ENCODE results near the gene RBBP8NL.

Gene RBBP8NL

DNA sequence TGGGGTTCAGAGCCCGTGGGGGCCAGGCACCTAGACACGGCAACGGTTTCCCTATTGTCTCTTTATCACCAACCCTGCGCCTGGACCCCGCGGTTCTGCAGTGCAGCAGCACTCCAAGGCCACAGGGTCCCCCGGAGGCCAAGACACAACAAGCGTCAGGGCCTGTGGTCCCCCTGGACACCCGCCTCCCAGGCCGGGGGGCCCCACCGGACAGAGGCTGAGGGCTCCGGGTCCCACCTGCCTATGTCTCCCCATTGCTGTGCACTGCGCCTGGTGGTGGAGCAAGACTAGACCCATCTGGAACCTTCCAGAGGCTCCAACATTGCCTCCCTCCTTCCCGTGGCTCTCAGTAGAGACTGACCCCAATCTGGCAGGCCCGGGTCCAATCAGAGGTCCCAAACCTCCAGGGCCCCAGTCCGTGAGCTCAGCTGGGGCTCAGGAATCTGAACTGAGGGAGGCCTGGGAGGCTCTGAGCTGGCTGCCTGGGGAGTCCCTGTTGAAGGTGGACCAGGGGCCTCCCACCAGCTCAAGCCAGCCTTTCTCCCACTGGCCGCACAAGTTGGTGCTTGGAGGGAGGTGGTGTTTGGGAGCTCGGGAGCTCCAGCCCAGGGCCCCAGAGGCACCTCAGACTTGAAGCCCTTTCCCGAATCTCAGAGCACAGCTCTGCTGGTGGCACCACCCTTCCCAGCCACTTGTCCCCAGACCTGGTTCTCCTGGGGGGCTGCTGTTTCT, 39.6 kb upstream of the RBBP8NL start:
- no peak overlapping the region for H3K27ac Mint-ChIP-seq
- no peaks in the 10 kb centered on the region for H3K4me1 Mint-ChIP-seq (ENCODE audit: low read depth)
- H3K36me3 Mint-ChIP-seq (ENCODE audit: low read depth), result no peaks in the 10 kb centered on the region
- intact Hi-C loops (cut with micrococcal nuclease), result no loop called here
- no peak overlapping the region for H3K4me3 Mint-ChIP-seq
- no peaks in the 10 kb centered on the region for H3K9me3 Mint-ChIP-seq
- H3K27me3 Mint-ChIP-seq, result peaks cover 16% of the 10 kb centered on the region

DNA sequence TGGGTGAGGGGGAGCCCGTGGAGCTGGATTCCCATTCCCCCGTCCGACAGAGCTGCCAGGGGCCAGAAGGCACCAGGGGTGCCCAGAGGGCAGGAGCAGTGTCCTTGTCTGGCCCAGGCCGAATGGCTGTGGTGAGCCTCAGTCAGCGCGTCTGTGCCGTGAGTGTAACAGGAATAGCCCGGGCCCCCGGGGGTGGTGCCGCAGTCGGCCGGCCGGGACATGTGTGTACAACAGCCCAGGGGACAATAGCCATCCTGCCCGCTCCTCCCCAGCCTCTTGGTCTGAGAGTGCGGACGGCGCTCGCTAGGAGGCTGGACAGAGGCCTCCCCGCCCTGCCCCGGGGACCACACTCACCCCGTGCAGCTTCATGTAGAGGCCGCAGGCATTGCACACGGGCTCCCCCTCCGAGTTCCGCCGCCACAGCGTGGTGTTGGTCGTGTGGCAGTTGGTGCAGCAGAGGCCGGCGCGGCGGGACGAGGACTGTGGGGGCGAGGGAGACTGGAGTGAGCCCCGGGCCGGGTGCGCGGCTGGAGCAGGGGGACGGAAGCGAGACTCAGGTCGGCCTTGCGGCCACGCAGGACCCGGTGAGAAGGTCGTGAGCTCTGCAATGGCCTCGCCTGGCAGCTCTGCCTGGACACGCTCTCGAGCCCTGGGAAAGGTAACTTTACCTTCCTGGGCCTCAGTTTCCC, 38.9 kb upstream of the RBBP8NL start:
- no peak overlapping the region for H3K4me3 Mint-ChIP-seq
- no peaks in the 10 kb centered on the region for H3K36me3 Mint-ChIP-seq (ENCODE audit: low read depth)
- H3K27ac Mint-ChIP-seq, result no peak overlapping the region
- no peaks in the 10 kb centered on the region for H3K9me3 Mint-ChIP-seq
- H3K27me3 Mint-ChIP-seq, result peaks cover 14% of the 10 kb centered on the region
- intact Hi-C loops (cut with micrococcal nuclease), result no loop called here
- no peaks in the 10 kb centered on the region for H3K4me1 Mint-ChIP-seq (ENCODE audit: low read depth)

DNA sequence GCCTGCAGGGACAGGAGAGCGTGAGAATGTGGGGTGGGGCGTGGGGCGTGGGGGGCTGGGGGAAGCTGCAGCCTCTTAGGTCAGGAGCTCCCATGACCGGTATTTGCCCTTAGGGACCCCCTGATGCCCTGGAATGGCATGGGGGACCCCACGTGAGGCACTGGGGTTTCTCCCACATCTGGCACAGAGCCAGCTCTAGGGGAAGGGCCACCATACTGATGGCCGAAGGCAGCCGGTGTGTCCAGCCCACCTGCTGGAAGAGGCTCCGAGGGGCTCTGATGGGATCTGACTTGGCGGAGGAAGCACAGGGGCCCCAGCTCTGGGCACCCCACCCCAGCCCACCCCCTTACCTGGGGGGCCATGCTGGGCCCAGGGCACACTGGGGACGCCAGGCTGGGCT, 37.7 kb upstream of the RBBP8NL start:
- H3K4me1 Mint-ChIP-seq (ENCODE audit: low read depth), result no peaks in the 10 kb centered on the region
- intact Hi-C loops (cut with micrococcal nuclease), result no loop called here
- peaks cover 7% of the 10 kb centered on the region for H3K27me3 Mint-ChIP-seq
- no peaks in the 10 kb centered on the region for H3K9me3 Mint-ChIP-seq
- no peak overlapping the region for H3K4me3 Mint-ChIP-seq
- H3K36me3 Mint-ChIP-seq (ENCODE audit: low read depth), result no peaks in the 10 kb centered on the region
- no peak overlapping the region for H3K27ac Mint-ChIP-seq

DNA sequence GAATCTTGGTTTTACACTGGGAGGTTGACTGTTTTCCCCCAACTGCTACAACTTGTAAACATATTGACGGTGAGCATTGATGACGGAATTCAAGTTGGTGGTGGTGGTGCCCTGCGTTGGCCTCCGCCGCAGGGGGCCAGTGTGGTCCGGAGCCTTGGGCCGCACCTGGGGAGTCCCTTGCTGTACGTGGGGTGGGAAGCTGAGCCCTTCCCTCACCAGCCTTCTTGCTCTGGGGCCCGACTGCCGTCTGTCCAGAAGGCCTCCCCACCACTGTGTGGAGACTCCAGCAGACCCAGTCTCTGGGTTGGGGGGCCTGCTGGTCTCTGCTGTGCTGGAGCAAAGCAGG, 37.1 kb upstream of the RBBP8NL start:
- H3K36me3 Mint-ChIP-seq (ENCODE audit: low read depth), result no peaks in the 10 kb centered on the region
- H3K27ac Mint-ChIP-seq, result no peak overlapping the region
- peaks cover 2% of the 10 kb centered on the region for H3K27me3 Mint-ChIP-seq
- no peaks in the 10 kb centered on the region for H3K9me3 Mint-ChIP-seq
- intact Hi-C loops (cut with micrococcal nuclease), result no loop called here
- H3K4me1 Mint-ChIP-seq (ENCODE audit: low read depth), result no peaks in the 10 kb centered on the region
- H3K4me3 Mint-ChIP-seq, result no peak overlapping the region

DNA sequence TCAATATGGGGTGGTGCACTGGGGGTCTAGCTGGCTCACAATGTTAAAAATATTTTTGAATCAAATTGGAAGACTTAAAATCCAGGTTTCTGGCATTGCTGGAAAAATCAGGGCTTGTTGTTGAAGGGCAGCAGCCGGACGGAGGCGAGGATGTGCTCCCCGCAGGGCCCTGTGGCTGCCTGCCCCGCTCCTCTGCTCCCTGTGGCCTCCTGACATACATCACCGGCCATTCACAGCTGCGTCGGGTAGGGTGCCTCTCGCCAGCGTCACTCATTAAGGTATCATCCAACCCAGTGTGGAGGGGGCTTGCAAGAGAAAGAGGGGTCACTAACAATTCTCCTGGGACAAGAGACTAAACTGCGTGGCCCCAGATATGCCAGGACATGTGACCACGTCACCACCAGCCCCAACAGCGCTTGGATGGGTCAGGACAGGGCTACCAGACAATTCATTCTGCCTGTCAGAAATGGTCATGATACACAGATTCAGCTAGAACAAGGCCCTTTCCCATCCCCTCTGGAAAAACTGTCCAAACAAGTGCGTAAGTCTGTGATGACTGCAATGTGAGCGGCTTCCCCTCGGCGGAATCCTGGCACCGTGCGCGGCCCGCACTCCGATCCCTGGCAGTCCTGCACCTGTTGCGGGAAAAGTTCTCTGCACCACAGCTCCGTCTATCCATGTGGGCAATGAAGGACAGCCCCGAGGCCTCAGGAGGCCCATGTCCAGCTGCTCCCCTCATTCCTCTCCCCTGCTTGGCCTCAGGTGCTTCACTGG, 36.5 kb upstream of the RBBP8NL start:
- H3K9me3 Mint-ChIP-seq, result no peaks in the 10 kb centered on the region
- no peak overlapping the region for H3K27ac Mint-ChIP-seq
- H3K27me3 Mint-ChIP-seq, result peaks cover 2% of the 10 kb centered on the region
- H3K36me3 Mint-ChIP-seq (ENCODE audit: low read depth), result no peaks in the 10 kb centered on the region
- intact Hi-C loops (cut with micrococcal nuclease), result no loop called here
- no peaks in the 10 kb centered on the region for H3K4me1 Mint-ChIP-seq (ENCODE audit: low read depth)
- H3K4me3 Mint-ChIP-seq, result no peak overlapping the region

DNA sequence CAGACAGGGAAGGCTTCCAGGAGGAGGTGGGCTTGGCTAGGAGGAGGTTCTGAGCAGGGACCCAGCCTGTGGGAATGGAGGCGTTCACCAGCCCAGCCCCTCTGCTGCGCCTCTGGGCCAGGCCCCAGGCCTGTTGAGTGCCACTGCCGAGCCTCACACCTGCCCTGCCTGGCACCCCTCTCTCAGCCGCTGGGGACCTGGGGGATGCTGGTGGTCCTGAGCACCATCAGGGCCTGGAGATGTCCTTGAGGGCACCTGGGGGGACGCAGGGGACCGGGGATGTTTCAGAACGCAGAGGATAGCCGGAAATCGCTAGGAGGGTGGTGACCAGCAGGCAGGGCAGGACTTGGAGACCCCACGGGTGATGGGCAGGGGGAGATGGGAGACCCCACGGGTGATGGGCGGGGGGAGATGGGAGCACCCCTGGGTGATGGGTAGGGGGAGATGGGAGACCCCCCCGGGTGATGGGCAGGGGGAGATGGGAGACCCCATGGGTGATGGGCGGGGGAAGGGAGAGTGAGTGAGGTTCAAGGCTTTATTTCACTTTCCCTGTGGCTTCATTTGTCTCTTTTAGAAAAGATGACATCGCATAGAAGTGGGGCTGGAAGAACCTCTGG, 35.7 kb upstream of the RBBP8NL start:
- Mint-ChIP-seq H3K4me1 (ENCODE audit: low read depth) (no peaks in the 10 kb centered on the region), H3K9me3 (no peaks in the 10 kb centered on the region), H3K4me3 (no peak overlapping the region), H3K36me3 (ENCODE audit: low read depth) (no peaks in the 10 kb centered on the region), H3K27ac (no peak overlapping the region), H3K27me3 (no peaks in the 10 kb centered on the region)
- intact Hi-C loops (cut with micrococcal nuclease), result no loop called here

DNA sequence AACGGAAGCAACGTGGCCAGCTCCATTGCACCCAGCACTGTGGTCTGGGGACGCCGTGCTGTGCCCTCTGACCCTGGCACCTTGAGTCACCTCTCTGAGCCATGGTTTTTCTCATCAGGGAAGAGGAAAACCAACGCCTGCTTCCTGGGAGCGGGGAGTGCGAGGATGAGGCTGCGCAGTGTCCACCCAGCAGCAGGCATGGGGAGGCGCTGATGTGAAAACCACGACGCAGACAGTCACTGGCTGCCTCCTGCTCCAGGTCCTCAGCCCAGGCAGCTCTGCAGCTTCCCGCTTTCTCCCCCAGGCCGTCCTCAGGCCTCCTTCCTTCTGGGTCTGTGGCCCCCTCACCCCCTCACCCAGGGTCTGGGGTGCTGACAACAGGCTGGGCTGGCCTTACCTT, 34.5 kb upstream of the RBBP8NL start:
- Mint-ChIP-seq H3K27ac (no peak overlapping the region), H3K9me3 (no peaks in the 10 kb centered on the region), H3K4me1 (ENCODE audit: low read depth) (no peaks in the 10 kb centered on the region), H3K27me3 (no peaks in the 10 kb centered on the region), H3K4me3 (no peak overlapping the region), H3K36me3 (ENCODE audit: low read depth) (no peaks in the 10 kb centered on the region)
- intact Hi-C loops (cut with micrococcal nuclease), result no loop called here

DNA sequence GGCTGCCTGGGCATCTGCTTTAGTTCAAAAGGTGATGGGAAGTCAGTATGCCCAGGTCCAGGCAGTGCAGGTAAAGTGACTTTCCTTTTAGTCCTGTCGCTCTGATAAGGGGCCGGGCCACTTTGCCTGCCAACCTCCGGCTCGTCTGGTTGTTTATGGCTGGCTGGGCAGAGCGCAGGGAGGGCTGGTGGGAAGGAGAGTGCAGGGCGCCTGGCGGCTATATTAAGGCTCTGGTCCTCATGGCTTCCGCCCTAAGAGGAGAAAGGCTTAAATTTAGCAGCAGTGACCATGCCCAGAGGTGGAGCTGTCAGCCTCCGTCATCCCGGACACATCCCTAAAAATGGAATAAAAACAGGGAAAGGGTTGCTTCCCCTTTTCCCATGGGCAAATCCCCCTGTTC, 33.8 kb upstream of the RBBP8NL start:
- no peak overlapping the region for H3K4me3 Mint-ChIP-seq
- peaks cover under 1% of the 10 kb centered on the region for H3K27me3 Mint-ChIP-seq
- no peak overlapping the region for H3K27ac Mint-ChIP-seq
- no peaks in the 10 kb centered on the region for H3K4me1 Mint-ChIP-seq (ENCODE audit: low read depth)
- no peaks in the 10 kb centered on the region for H3K9me3 Mint-ChIP-seq
- H3K36me3 Mint-ChIP-seq (ENCODE audit: low read depth), result no peaks in the 10 kb centered on the region
- intact Hi-C loops (cut with micrococcal nuclease), result no loop called here

DNA sequence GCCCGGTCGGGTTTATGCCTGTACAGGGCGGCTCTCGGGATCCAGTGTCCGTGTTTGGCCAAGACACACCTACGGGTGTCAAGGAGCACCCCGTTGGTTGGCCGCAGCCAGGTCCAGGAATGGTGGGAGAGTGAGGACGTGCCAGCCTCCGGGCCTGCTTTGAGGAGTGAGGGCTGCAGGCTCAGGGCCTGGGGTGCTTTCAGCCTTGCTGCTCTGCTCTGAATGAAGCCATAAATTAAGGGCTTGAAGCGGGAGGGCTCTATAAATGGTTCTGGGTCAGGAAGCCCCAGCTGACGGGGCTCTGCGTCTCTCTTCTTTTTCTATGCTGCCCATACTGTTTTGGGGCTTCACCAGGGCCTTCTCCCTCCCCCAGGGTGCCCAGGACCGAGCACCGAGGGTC, 33.3 kb upstream of the RBBP8NL start:
- H3K9me3 Mint-ChIP-seq, result no peaks in the 10 kb centered on the region
- H3K27ac Mint-ChIP-seq, result no peak overlapping the region
- intact Hi-C loops (cut with micrococcal nuclease), result no loop called here
- no peak overlapping the region for H3K4me3 Mint-ChIP-seq
- H3K4me1 Mint-ChIP-seq (ENCODE audit: low read depth), result no peaks in the 10 kb centered on the region
- peaks cover 1% of the 10 kb centered on the region for H3K27me3 Mint-ChIP-seq
- H3K36me3 Mint-ChIP-seq (ENCODE audit: low read depth), result no peaks in the 10 kb centered on the region

DNA sequence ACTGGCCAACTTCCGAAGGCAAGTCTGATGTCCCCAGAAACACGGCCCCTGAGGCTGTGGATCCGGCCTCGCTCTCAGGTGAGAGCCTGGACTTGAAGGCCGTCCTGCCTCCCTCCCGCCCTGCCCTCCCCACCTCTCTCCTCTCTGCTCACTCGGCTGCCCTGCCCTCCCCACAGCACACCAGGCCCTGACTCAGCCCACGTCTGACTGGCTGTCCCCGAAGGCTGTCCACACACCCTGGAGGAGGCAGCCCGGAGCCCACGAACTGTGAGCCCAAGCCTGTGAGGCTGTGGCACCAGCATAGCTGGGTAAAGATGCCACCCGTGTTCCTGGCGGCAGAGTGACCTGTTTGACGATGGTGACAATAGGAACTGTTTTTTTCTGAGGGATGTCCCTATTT, 32.1 kb upstream of the RBBP8NL start:
- H3K4me1 Mint-ChIP-seq (ENCODE audit: low read depth), result no peaks in the 10 kb centered on the region
- peaks cover 1% of the 10 kb centered on the region for H3K27me3 Mint-ChIP-seq
- H3K27ac Mint-ChIP-seq, result no peak overlapping the region
- H3K9me3 Mint-ChIP-seq, result no peaks in the 10 kb centered on the region
- intact Hi-C loops (cut with micrococcal nuclease), result no loop called here
- no peak overlapping the region for H3K4me3 Mint-ChIP-seq
- no peaks in the 10 kb centered on the region for H3K36me3 Mint-ChIP-seq (ENCODE audit: low read depth)

DNA sequence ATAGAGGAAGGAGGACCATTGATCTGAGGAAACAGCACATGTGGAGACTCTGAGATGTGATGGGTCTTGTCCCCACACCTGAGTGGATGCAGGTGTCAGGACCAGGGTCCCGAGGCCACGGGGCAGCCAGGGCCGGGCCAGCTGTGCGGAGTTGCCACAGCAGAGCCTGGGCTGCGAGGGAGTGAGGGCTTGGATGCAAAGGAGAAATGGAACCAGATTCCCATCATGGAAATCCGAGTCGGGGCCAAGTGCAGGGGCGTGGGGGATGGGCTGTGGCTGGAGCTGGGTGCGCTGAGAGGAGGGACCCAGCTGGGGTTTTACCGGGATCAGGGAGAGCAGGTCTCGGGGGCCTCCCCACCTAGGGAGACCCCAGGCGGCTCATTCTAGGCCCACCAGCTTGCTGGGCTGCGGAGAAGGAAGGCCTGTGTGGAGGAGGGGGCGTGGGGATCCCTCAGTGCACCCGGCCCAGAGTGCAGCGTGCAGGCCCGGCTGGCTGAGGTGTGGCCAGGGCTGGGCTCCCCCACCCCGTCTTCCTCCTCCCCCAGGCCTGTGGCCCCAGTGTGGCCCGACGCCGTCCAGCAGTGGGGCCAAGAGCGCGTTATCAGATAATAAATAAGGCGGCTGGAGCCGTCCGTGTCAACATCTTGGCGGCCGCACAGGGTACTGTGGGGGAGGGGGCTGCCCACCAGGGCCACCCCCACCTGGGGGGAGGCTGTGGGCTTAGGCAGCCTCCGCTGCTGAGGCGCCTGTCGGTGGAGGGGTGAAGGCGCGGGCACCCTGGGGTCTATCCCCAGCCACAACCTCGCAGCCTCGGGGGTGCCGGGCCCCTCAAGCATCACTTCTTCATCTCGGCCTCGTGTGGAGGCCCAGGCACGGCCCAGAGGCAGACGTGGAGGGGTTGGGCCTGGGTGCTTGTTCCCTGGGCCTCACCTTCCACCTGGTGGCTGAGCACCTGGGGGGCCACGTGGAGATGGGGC, 31.2 kb upstream of the RBBP8NL start:
- Mint-ChIP-seq H3K4me1 (ENCODE audit: low read depth) (no peaks in the 10 kb centered on the region), H3K27me3 (peaks cover 4% of the 10 kb centered on the region), H3K27ac (no peak overlapping the region), H3K4me3 (no peak overlapping the region), H3K9me3 (no peaks in the 10 kb centered on the region), H3K36me3 (ENCODE audit: low read depth) (no peaks in the 10 kb centered on the region)
- intact Hi-C loops (cut with micrococcal nuclease), result no loop called here

DNA sequence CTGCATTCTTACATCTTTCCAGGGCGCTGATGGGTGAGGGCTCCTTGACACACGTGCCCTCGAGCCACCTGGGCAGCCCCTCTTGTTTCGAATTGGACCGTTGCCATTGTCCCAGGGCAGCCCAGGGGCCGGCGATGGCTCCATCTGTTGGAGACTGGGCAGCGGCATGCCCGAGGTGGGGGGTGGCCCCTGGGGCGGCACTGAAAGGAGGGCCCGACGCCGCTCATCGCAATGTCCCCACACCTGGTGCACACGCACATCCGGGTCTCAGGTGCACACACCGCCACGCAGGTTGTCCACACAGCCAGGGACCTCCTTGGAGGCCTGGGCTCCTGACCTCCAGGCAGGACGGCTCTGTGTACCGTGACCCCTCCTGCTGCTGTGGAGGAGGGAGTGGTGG, 30.5 kb upstream of the RBBP8NL start:
- peaks cover 4% of the 10 kb centered on the region for H3K27me3 Mint-ChIP-seq
- intact Hi-C loops (cut with micrococcal nuclease), result no loop called here
- H3K4me1 Mint-ChIP-seq (ENCODE audit: low read depth), result no peaks in the 10 kb centered on the region
- no peaks in the 10 kb centered on the region for H3K36me3 Mint-ChIP-seq (ENCODE audit: low read depth)
- no peaks in the 10 kb centered on the region for H3K9me3 Mint-ChIP-seq
- no peak overlapping the region for H3K27ac Mint-ChIP-seq
- no peak overlapping the region for H3K4me3 Mint-ChIP-seq

DNA sequence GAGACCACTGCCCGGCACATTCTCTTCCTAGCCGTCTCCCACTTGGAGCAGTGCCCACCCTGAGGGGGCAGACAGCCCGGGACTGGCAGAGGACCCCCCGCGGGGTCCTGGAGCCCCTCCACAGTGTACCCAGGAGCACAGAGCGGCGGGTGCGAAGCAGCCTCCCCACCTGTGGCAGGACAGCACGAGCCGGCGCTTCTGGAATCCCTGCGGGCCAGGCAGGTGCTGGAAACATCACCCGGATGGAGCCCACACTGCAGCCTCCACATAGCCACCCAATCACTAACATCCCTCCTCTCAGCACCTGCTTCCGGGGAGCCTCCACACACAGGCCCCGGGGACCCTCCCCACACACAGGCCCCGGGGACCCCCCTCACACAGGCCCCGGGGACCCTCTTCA, 29.8 kb upstream of the RBBP8NL start:
- intact Hi-C loops (cut with micrococcal nuclease), result no loop called here
- Mint-ChIP-seq H3K27ac (no peak overlapping the region), H3K36me3 (ENCODE audit: low read depth) (no peaks in the 10 kb centered on the region), H3K4me1 (ENCODE audit: low read depth) (no peaks in the 10 kb centered on the region), H3K4me3 (no peak overlapping the region), H3K9me3 (no peaks in the 10 kb centered on the region), H3K27me3 (peaks cover 4% of the 10 kb centered on the region)

All from dendritic cell treated with granulocyte-macrophage colony-stimulating factor and Interleukin-4, amounts not matched to agents 40 ng/mL and 50 ng/mL, for 4 days (primary cell).